DOHH2 (cell line): ENCODE data around the gene SMPD4.
"Not testable (repeated sequence)": the region's sequence is repeated elsewhere in the genome, so short reads cannot be mapped to it uniquely, and the experiment has no call there.

Source experiments
- H3F3A ChIP-seq: fragments of 200-600 bp; sonication (generic), shearing (Covaris generic); 2 replicates; pipeline ENCODE4 v1.6.0; 2016; ENCODE audit warnings: antibody characterized with exemption, mild to moderate bottlenecking; ENCODE audit not compliant: control insufficient read depth, insufficient read depth
- H3K27ac ChIP-seq: fragments of 200-600 bp; sonication (generic); 2 replicates; pipeline ENCODE4 v1.5.1; 2014; ENCODE audit warnings: low read depth, mild to moderate bottlenecking, low read length, moderate library complexity
- H3K27me3 ChIP-seq: fragments of 200-600 bp; sonication (generic); 2 replicates; pipeline ENCODE4 v1.6.1; 2014; ENCODE audit warnings: mild to moderate bottlenecking, low read length, mixed read lengths; ENCODE audit not compliant: control insufficient read depth
- H3K36me3 ChIP-seq: fragments of 200-600 bp; sonication (generic); 2 replicates; pipeline ENCODE4 v1.6.1; 2014; ENCODE audit warnings: mild to moderate bottlenecking, low read length, moderate library complexity, mixed read lengths; ENCODE audit not compliant: control insufficient read depth
- H3K4me1 ChIP-seq: fragments of 200-600 bp; sonication (generic); 2 replicates; pipeline ENCODE4 v1.6.1; 2014; ENCODE audit warnings: mild to moderate bottlenecking, low read length, mixed read lengths; ENCODE audit not compliant: control insufficient read depth
- H3K4me2 ChIP-seq: fragments of 200-600 bp; sonication (generic); 2 replicates; pipeline ENCODE4 v1.6.0; 2014; ENCODE audit warnings: mild to moderate bottlenecking, low read length, moderate library complexity
- H3K4me3 ChIP-seq: fragments of 200-600 bp; sonication (generic); 2 replicates; pipeline ENCODE4 v1.5.1; 2014; ENCODE audit warnings: mild to moderate bottlenecking, low read length, mixed read lengths
- H3K79me2 ChIP-seq: fragments of 200-600 bp; sonication (generic); 2 replicates; pipeline ENCODE4 v1.6.1; 2014; ENCODE audit warnings: mild to moderate bottlenecking, low read length, mixed read lengths; ENCODE audit not compliant: control insufficient read depth
- H3K9me2 ChIP-seq: fragments of 200-600 bp; sonication (generic); replicated peaks from 2 replicates; pipeline ENCODE4 v1.6.1; 2014; ENCODE audit warnings: mild to moderate bottlenecking, low read length, mixed read lengths; ENCODE audit not compliant: control insufficient read depth
- H3K9me3 ChIP-seq: fragments of 200-600 bp; sonication (generic); 2 replicates; pipeline ENCODE4 v1.6.1; 2014; ENCODE audit warnings: antibody characterized with exemption, low read length, mixed read lengths; ENCODE audit not compliant: control insufficient read depth, insufficient read depth
- H4K20me1 ChIP-seq: fragments of 200-600 bp; sonication (generic); 2 replicates; pipeline ENCODE4 v1.6.0; 2014; ENCODE audit warnings: low read depth, mild to moderate bottlenecking, antibody characterized with exemption, low read length, moderate library complexity; ENCODE audit not compliant: control insufficient read depth, insufficient read depth

SMPD4 gene

GRCh38 chr2:130143266-130144039 is 37.9 kb downstream of the SMPD4 start:
- H3K9me2 ChIP-seq, H3K27me3 ChIP-seq, H3K4me1 ChIP-seq, H4K20me1 ChIP-seq, H3K4me3 ChIP-seq, H3K9me3 ChIP-seq, H3K36me3 ChIP-seq, H3K79me2 ChIP-seq, H3F3A ChIP-seq, H3K27ac ChIP-seq: not testable (repeated sequence)
- H3K4me2 ChIP-seq = peak overlapping the region; percentile 59; the same call in 1 of the 2 replicates

DNA sequence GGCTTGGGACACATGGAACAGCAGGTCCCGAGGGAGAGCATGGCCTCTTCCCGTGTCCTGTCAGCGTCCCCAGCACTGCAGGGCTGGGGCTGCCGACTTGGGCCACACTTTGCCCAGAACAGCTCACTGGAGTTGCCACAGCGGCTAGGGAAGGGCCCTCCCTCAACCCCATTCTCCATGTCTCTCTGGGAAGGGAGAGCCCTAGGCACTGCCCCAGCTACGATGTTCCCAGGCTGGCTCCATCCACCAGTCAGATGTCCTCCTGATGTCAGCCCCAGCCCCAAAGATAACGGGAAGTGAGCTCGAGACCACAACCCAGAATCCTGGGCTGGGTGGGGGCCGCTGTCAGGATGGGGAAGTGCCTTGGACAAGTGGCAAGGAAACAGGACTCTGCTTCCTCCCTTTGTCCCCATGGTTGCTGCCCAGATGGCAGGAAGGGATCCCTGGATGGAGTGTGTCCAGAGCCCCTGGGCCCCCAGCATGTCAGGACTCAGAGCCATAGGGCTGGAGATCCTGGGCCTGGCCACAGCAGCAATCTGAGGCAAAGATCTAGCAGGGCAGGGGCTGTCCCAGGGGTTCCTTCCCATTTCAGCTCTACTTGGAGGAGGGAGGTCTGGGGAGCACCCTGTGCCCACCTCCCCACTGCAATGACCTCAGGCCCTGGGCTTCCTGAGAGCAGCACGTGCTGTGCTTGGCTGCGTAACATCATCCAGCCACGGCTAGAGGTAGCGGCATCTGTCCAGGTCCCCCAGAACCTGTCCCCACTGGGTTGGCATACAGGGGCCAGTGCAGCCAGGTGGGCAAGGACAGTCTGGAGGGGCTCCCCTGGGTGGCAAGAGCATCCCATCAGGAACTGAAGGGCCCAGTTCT is 38.8 kb downstream of the SMPD4 start:
- H3K4me3 ChIP-seq, H3K4me2 ChIP-seq, H3K79me2 ChIP-seq, H3K27me3 ChIP-seq, H3K9me2 ChIP-seq, H4K20me1 ChIP-seq, H3K27ac ChIP-seq, H3K36me3 ChIP-seq, H3K9me3 ChIP-seq, H3F3A ChIP-seq, H3K4me1 ChIP-seq: not testable (repeated sequence)

GRCh38 chr2:130141645-130142370 is 39.6 kb downstream of the SMPD4 start:
- H3K27me3 ChIP-seq, H3K36me3 ChIP-seq, H3K4me2 ChIP-seq: not testable (repeated sequence)

DNA sequence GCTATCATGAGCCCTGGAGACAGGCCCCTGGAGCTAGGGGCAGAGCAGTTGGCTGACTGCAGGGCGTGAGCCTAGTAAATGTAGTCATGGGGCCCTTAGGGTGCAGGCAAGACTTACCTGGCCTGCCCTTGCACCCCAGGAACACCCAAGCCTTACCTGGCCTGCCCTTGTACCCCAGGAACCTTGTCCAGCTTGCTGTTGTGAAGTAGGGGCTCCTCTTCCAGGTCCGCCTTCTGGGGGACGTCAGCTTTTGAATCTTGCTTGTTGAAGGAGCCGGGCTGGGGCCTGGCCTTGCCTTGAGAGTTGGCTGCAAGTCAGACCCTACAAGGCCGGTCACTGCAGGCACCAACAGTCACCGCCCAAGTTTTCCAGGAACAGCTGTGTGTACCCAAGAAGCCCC is 40.4 kb downstream of the SMPD4 start:
- H3K27me3 ChIP-seq, H3K79me2 ChIP-seq, H4K20me1 ChIP-seq, H3K27ac ChIP-seq, H3K36me3 ChIP-seq, H3K4me3 ChIP-seq, H3K9me2 ChIP-seq, H3K4me1 ChIP-seq, H3K4me2 ChIP-seq, H3K9me3 ChIP-seq, H3F3A ChIP-seq: not testable (repeated sequence)

More at GRCh38 chr2:130141645-130142370, 39.6 kb downstream of the SMPD4 start:
- not testable (repeated sequence) for H3K9me3 ChIP-seq, H3K27ac ChIP-seq, H3K9me2 ChIP-seq, H3K79me2 ChIP-seq, H4K20me1 ChIP-seq, H3K4me3 ChIP-seq, H3F3A ChIP-seq, H3K4me1 ChIP-seq

DNA sequence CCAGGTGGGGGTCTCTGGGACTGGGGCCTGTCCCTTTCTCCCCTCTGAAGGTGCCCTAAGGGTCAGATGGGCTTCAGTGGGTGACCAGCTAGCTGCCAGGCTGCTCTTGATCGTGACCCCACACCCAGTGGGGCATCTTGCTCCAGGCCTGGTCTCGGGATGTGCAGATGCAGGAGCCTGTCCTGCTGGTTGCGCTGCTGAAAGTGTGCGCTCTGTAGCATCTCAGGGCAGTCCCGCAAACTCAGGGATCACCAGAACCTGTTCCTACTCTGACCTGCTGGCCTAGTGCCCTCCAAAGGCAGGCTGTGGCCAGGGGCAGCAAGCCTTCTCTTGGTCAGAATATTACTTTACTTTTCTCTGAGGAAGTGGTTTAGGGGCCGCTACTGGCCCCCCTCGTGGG is 40.9 kb downstream of the SMPD4 start:
- not testable (repeated sequence) for H3K4me2 ChIP-seq, H3K9me3 ChIP-seq, H4K20me1 ChIP-seq, H3K27me3 ChIP-seq, H3K36me3 ChIP-seq, H3K9me2 ChIP-seq, H3F3A ChIP-seq, H3K79me2 ChIP-seq, H3K4me1 ChIP-seq, H3K4me3 ChIP-seq, H3K27ac ChIP-seq

GRCh38 chr2:130139331-130140280 is 41.8 kb downstream of the SMPD4 start:
- not testable (repeated sequence) for H3K79me2 ChIP-seq

DNA sequence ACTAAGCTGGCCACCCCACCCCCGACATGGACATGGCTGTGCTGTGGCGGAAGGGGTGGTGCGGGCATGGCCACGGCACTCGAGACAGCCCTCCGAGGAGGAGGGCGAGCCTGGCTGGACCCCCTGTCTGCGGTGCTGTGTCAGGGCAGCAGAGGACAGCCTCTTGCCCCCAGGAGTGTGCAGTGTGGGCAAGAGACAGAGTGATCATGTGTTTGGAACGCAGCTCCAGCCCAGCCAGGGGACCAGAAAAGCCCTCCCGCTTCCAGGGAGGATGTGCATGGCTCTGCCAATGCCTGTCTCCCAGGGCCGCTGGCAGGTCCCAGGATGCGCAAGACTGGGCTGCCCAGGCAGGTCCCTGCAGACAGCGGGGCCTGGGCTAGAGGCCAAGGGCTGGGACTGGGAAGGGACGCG is 42.6 kb downstream of the SMPD4 start:
- H3K9me3 ChIP-seq, H4K20me1 ChIP-seq, H3F3A ChIP-seq, H3K4me1 ChIP-seq, H3K9me2 ChIP-seq, H3K27ac ChIP-seq, H3K4me2 ChIP-seq, H3K27me3 ChIP-seq, H3K36me3 ChIP-seq, H3K79me2 ChIP-seq, H3K4me3 ChIP-seq: not testable (repeated sequence)

More at GRCh38 chr2:130139331-130140280, 41.8 kb downstream of the SMPD4 start:
- H3K9me3 ChIP-seq, H3K4me3 ChIP-seq, H3K27ac ChIP-seq, H4K20me1 ChIP-seq, H3K4me1 ChIP-seq, H3K36me3 ChIP-seq, H3K4me2 ChIP-seq, H3K9me2 ChIP-seq, H3F3A ChIP-seq, H3K27me3 ChIP-seq: not testable (repeated sequence)
